NCI-H1694 treated with DMSO at 0.1 percent for 48 hours (cell line): ENCODE measurements around the gene ANAPC15.

Source experiments
- DNase-seq: peaks from one replicate; lab custom pipeline; 2025; lab: John Stamatoyannopoulos, UW

The ANAPC15 gene

DNA sequence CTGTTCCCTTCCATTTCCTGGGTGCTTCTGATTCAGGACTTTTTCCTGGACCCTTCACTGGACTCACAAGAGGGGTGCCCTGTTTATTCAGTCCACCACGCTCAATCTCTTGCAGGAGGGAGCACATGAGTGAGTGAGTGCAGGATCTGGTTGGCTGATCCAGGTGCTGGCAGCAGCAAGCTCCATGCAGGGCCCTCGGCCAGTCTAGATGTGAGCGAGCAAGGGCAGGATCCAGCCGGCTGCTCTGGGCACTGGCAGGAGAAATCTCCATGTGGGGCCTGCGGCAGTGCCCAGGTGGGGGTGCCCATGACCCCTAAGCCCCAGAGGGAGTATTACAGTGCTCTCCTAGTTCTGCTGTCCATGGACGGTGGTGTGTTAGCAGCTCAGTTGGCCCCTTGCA lies 11.6 kb upstream of the ANAPC15 start:
- DNase-seq: no peak

DNA sequence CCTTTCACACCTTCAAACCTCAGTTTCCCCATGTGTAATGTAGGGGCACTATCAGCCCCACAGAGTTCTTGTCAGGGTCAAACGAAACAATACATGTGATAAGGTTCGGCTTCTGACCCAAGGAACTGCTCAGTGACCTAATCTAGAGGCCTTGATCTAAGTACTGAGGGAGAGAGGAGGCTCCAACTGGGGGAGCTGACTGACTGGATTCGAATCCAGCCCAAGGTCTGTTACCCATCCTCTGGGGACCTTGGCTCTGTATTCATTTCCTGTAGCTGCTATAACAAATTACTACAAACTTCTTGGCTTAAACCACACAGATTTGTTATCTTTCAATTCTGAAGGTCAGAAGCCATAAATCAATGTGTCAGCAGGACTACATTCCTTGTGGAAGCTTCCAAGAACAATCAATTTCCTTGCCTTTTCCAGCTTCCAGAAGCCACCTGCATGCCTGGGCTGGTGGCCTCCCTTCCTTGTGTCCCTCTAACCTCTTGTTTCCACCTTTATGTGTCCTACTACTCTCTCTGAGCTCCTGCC lies 10.7 kb upstream of the ANAPC15 start:
- DNase-seq: no peak

DNA sequence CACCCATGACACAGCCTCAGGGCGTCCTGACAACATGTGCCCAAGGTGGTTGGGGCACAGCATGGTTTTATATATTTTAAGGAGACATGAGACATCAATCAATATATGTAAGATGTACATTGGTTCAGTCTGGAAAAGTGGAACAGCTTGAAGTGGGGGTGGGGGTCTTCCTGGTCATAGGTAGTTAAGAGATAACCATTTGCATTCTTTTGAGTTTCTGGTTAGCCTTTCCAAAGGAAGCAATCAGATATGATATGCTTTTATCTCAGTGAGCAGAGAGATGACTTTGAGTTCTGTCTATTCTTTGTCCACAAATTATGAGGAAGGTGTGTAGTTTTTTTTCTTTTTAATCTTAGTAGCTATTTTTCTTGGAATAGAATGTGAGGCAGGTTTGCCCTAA lies 10.1 kb upstream of the ANAPC15 start:
- DNase-seq: no peak

DNA sequence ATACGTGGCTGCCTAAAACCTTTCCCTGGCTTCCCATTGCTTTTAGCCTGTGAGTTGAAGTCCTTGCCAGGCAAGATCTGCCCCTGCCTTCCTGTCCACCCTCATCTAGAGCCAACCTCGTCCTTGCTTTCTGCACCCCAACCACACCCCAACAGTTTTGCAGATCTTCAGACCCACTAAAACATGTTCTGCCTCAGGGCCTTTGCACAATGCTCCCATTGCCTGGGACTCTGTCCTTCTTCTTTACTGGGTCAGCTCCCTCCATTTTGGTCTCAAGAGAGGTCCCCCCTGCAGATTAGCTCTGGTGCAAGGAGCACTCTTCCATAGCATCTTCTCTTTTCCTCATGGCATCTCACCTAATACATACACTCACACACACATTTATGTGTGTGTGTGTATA lies 8.4 kb upstream of the ANAPC15 start:
- no peak for DNase-seq

DNA sequence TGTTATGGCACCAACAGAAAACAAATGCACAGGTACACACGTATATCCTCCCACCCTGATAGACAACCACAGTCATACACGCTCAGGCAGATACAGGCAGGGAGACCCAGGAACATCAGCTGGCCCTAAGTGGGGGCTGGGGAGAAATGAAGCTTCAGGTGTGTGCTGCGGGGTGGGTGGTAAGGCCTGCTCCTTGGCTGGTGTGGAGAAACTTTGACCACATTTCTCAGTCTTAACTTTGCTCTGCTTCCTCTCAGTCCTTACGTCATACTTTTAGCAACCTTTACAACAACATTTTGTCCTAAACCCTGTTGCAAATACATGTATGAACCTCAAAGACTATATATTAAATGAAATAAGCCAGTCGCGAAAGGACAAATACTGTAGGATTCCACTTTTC lies 6.7 kb upstream of the ANAPC15 start:
- no peak for DNase-seq

DNA sequence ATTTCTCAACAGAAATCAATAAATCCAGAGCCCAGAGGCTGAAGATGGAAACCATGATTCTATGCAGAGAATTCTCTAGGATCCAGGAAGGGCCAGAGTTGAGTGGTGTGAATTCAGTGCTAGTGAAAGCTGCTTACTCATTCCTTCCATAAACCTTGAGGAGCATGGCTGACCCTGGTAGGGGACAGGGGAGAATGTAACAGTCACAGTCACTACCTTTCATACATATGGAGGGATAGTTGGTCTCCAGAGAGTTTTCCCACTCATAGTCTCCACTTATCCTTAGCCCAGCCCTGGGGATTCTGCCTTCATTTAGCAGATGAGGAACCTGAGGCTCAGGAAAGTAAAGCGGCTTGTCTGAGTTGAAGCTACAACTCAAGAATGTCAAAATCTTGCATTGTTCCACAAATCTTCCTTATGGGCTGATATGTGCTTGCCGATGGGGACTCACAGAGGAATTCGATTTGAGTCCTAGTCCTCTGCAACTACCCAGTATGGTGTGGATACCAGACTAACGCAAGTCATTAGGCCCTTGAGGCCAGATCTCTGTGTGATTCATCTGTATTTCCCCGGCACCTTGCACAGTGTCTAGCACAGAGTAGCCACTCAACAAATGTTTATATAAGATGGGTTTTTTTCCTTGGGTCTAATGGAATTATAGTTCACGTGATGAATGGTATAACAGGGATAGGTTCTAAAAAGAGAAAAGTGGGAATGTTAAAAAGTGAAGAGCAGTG lies 3.7 kb upstream of the ANAPC15 start:
- no peak for DNase-seq

DNA sequence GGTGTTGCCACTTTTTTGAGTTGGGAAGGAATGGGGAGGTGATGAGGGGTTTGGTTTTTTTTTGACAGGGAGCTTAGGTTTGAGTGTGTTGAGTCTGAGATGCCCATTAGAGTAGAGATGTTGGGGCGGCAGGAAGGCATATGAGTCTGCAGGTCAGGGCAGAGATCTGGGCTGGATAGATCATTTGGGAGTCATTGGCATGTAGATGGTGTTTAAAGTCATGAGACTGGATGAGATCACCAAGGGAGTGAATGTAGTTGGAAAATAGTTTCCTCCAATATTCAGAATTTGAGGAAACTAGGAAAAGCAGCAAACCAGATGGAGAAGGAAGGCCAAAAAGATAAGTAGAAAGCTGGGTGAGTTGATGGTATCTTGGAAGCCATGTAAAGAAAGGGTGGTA lies 2.1 kb upstream of the ANAPC15 start:
- DNase-seq: no peak

DNA sequence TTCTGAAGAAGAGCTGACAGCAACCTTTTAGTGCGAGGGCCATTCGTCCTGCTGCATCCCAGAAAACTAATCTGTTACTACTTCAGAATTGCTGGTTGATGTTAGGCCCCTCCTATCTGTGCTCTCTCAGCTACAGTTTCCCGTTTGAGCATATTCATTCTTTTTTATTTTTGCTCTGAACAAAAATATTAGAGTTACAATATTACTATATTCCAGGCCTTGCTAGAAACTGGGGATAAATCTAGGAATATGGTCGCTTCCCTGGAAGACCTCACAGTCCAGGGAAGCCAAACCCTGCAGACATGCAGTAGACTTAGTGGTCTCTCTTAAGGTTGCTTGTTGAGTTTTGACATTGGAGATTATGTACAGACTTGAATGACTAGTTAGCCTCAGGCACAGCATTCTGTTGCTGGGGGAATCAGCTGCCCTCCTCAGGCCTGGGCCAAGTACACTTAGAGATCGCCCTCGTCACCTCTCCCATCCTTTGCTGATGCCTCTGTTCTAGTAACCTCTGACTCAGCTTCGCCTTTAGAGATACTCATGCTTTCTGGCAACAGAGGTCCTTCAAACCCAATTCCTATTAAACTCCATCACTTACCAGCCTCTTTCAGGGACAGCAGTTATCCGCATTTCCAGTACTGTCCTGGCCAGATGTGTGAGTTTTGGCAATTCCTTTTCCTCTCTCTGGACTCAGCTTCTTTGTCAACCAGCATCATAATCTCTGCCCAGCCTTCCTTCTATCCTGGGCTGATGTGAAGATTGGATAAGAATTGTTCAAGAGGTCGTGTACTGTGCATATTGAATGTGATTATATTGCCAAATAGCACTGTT lies 698 bp upstream of the ANAPC15 start:
- no peak for DNase-seq

DNA sequence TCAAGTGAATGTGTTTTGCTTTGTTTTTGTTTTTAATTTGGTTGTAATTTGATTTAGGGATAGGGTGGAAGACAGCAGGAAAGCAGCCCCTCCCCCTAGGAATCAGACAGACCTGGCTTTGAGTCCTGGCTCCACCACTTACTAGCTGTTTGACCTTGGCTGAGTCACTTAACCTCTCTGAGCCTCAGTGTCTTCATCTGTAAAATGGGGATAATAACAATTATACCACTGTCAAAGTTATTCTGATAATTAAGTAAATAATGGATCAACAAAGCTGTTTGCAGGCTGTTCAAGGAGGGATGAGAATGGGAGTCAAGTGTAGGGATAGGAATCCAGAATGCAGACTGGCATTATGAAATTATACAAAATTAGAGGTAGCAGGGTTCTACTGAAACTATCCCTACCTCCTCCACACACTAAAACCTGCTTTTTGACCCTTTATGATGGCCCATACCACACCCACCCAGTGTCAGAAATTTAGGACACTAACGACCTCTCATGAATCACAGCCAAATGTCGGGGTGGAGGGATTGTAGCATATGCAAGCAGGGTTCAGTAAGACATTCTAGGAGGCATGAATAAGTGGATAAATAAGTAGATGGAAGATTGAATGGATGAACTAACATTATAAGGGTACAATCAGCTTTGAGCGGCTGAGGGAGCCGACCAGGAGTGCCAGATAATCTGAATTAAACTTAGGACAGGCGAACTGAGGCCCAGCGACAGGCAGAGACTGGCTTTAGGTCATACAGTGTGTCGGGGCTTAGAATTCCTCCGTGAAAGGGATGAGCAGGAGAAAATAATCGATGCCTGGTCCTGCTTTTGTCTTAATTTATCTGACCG lies 974 bp downstream of the ANAPC15 start:
- no peak for DNase-seq

DNA sequence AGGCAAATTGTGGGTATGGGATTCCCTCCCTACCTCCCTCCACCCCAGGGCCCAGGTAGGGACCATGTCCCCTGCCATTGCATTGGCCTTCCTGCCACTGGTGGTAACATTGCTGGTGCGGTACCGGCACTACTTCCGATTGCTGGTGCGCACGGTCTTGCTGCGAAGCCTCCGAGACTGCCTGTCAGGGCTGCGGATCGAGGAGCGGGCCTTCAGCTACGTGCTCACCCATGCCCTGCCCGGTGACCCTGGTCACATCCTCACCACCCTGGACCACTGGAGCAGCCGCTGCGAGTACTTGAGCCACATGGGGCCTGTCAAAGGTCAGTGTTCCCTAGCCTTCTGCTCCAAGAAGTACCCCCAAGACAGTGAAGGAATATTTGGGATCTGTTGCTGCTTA lies 6.6 kb downstream of the ANAPC15 start, which contains the start of gene TOMT:
Gene TOMT (plus strand): TSS at position 37 of the 400 bp plus-strand sequence. CDS start 28 bp downstream, at position 65.
- no peak for DNase-seq

DNA sequence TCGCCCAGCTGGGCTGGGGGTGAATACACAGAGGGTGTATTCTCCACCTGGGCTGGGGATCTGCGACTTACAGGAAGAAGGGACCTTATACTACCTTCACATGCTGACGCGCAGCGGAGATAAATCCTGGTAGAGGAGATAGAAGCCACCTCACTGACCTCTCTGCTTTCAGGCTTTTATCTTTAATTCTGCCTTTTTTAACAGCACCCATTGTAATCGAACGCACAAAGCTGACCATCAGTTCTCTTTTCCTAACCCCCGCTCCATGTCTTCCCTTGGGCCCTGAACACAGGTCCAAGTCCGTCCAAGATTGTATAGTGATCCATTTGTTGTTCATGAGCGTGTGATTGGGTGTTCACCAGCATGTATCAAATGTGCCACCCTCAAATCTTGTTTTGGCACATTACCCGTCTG lies 8.7 kb downstream of the ANAPC15 start:
- DNase-seq: no peak

DNA sequence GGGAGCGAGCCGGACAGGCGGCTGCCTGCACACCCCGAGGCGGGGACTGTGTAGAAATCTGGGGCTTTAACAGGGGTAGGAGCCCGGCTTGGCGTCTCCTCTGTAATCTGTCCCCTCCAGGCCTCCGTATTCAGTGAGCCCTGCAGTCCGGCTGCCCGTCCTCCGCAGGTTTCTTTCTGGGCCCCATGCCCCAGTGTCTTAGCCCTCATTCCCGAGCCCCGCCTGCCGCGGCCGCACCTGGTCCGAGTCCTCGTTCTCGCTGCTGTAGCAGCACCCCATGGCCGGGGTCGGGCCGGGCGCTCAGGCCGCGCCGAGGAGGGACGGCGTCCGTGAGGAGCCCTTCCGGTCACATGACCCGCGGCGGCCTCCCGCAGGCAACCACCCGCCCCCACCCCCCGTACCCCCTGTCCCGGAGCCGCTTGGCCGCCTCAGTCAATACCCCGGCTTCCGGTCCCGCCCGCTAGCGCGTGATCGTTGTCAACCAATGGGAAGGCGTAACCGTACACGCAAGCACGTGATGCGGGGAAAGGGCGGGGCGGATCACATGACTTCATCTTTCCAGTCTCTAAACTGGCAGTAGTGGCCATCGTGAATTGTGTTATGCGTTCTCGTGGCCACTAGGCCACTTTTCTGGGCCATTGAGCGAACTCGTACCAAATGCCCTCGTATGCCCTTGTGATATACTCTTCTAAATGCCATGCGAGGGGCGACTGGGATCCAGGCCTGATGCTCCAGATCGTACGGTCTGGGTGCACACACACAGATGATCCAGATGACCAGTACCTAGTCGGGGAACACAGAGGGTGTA lies 9.3 kb downstream of the ANAPC15 start, which contains the start of gene LAMTOR1:
Gene LAMTOR1 (minus strand): TSS at position 352 of the 808 bp plus-strand sequence. CDS start 73 bp downstream, at position 279.
- DNase-seq: peak; percentile 93

DNA sequence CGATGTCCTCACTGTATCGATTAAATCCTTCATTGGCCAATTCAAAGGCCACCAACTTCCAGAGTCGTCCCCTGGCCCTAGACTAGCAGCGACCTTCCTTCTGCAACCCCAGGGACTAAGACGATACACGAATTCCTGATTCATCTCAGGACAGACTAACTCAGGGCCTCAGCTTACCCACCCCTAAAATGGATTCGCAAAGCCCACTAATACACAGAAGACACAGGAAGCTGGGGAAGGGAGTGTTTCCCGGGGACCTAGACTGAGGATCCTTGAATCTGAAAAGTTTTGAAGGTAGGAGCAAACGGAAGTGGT lies 9.9 kb downstream of the ANAPC15 start:
- no peak for DNase-seq

DNA sequence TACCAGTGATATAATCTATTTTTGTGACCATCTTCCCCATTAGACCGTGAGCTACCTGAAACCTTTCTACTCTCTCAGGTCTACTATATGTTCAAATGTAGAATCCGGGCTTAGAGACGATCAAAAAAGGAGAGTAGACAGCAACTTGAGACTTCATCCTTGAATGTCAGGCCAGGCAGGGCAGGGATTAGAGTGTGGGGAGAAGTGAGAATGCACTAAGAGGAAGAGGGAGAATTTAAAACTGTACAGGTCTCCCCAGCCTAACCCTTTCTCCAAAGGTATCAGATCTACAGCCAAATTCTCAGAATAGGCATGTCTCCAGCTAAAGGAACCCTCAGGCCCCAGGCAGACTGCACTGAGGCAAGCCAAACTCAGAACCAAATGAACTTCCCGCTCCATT lies 10.3 kb downstream of the ANAPC15 start:
- DNase-seq: no peak

DNA sequence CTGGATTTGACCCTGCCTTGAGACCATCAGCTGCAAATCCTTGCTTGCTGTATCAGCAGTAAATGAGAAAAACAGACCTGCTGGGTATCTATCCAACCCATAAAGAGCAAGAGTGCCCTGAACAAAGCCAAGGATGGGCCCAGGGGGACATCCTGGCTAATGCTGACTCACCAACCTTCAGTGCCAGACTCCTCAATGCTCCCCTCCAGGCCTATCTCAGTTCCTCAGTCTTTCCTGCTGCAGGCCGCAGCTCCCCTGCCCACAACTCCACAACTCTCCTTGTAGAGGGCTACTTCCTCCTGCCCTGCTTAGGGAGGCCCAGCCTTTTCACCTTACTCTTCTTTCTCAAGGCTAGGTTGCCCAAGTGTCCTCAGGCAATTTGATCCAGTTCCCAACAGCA lies 12.0 kb downstream of the ANAPC15 start:
- DNase-seq: no peak

DNA sequence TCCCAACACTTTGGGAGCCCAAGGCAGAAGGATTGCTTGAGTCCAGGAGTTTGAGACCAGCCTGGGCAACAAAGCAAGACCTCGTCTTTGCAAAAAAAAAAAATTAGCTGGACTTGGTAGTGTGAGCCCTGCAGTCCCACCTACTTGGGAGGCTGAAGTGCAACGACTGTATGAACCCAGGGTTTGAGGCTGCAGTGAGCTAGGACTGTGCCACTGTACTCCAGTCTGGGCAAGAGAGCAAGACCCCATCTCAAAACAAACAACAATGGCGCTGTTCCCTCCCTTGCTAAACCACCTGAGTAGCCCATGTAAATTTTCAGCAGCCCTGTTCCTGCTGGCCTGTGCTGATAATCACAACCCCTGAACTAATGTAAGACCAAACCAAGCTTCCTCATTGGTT lies 12.5 kb downstream of the ANAPC15 start:
- no peak for DNase-seq

DNA sequence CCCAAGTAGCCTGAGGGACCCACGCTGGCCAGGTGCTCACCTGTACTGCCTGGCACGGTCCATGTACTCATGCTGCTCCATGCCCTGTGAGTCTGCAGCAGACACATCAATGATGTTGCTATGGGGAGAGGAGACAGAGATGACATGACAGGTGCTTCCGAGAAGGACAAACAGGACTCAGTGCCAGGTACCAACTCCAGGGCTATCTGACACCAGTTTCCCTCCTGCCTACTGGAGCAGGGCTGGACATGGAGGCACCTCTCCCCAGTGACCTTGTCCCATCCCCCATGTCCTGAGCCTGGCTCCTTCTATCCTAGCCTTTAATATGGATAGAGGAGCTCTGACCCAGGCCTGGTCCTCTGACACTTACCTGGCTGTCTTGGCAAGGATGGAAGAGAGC lies 13.8 kb downstream of the ANAPC15 start:
- DNase-seq: no peak

DNA sequence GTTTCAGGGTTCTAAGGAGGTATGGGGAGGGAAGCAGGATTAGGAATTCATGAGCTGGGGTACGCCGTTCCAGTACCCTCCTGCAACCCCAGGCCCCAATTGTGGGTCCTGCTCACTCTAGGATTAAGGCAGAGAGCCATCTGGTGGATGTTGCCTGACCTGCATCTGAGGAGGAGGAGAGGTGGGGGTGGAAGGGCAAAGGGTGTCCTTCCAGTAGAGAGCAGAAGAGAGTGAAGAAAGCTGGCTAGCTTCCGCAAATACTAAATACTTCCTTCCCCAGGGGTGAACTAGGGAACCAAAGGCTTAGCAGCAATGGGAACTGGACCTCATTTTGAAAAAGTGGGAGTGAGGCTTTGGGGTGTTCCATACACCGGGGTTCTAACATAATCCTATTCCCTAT lies 21.2 kb downstream of the ANAPC15 start:
- DNase-seq: peak; percentile 66

DNA sequence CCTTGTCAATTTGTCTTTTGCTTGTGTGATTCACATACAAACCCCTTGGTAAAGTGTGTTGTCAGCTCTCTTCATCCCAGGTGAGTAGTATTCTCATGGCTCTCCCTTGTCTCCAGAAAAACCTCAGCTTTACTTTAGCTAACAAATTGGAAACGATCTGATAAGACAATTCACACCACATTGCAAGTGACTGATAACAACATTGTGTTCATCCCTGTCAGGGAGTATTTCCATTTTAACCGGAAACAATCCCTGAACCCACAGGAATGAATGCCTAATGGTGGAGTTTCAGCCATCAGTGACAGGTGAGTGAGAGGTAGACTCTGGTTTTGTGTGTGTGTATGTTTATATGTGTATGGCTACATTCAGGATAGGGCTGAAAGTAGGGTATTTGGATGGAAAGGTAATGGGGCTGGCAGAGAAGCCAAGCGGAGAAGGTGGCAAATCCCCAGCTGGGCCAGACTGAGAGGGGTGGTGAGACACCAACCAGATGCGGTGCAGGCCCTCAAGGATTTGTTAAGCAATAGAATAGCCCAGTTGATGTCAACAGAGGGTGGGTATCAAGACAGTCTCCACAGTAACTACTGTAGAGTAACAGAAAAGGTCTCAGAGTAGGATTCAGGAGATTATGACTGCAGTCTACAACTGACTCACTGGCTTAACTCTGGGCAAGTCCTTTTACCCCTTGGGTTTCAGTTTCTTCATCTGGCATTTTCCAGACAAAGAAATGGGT lies 24.3 kb downstream of the ANAPC15 start:
- DNase-seq: no peak

DNA sequence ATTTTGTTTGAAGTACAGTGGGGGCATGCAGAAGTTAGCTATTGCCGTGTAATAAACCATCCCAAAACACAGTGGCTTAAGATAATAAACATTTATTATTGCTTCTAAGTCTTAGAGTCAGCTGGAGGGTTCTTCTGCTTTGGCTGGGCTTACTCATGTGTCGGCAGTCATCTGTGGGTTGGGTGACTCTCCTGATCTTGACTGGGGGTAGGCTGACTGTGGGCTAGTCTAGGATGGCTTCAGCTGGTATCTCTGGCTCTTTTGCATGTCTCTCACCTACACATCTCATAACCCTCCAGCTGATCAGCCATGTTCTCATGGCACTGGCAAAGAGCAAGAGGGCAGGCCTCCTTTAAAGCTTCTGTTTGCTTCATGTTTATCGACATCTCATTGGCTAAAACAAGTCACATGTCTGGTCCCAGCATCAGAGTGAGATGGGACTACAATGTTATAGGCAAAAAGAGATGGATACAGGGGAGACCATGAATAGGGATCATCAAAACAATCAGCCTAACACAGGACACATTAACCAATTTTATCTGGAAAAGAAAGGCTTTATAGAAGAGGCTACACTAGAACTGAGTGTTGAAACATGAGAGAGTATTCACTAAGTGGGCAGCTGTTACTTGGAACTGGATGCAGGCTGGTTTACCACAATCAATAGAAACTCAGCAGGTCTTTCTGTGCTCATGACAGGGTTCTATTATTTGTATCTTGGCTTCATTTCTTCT lies 26.7 kb downstream of the ANAPC15 start:
- DNase-seq: peak; percentile 32
